Thoracic aorta (tissue), 2 donors: ENCODE measurements around the gene NUDT6. TPM values are rescaled to one million over a fixed set of nuclear protein-coding genes. Genes with fewer than 3 reads are reported as not detected.

Experiments used
- ATAC-seq: fragments of 150-250 bp; one replicate; pipeline ENCODE4 v1.8.0; 2017; ENCODE audit warnings: low read depth; ENCODE audit not compliant: insufficient number of reproducible peaks, low FRiP score
- DNase-seq: peaks from one replicate; pipeline ENCODE4 v3.0.0-alpha.2; 2020; ENCODE audit warnings: low spot score
- H3K27ac ChIP-seq, 2 donors: fragments of 200-600 bp; sonication (generic); 1 replicate in 1 of 2; 2 replicates in 1 of 2; pipeline ENCODE4 v1.5.1; 2016; ENCODE audit warnings: mild to moderate bottlenecking in 2 of 2, moderate library complexity in 2 of 2
- H3K27me3 ChIP-seq: fragments of 200-600 bp; sonication (generic); replicated peaks from 2 replicates; pipeline ENCODE4 v1.6.0; 2016; ENCODE audit warnings: mild to moderate bottlenecking; ENCODE audit not compliant: insufficient read depth
- H3K36me3 ChIP-seq: fragments of 200-600 bp; sonication (generic); one replicate; pipeline ENCODE4 v1.5.1; 2016
- H3K4me1 ChIP-seq, 2 donors: fragments of 200-600 bp; sonication (generic); 1 replicate in 1 of 2; 2 replicates in 1 of 2; pipeline versions ENCODE4 v1.5.1 to v1.6.0; 2016; ENCODE audit warnings: low read depth in 2 of 2, mild to moderate bottlenecking in 1 of 2; ENCODE audit not compliant: control insufficient read depth in 1 of 2
- H3K4me3 ChIP-seq: fragments of 200-600 bp; sonication (generic); 2 replicates; pipeline ENCODE4 v1.5.1; 2016; ENCODE audit warnings: mild to moderate bottlenecking
- H3K9me3 ChIP-seq: fragments of 200-600 bp; sonication (generic); 2 replicates; pipeline ENCODE4 v1.5.1; 2016
- total RNA-seq, 2 donors: library from RNA; depleted of rRNA; stranded (reverse); fragments of >200 nt; gene quantifications; one replicate each; pipeline versions ENCODE4 v1.1.0 to v1.2.3, GENCODE V29; 2016
- TF ChIP-seq, protein P1 (sequence below): fragments of 200-600 bp; sonication (generic); IDR thresholded peaks from one replicate; pipeline ENCODE4 v1.5.1; 2019; ENCODE audit warnings: antibody characterized with exemption

The NUDT6 gene
- total RNA-seq, 2 donors from 2014 or later = 2.0 to 5.7 TPM

DNA sequence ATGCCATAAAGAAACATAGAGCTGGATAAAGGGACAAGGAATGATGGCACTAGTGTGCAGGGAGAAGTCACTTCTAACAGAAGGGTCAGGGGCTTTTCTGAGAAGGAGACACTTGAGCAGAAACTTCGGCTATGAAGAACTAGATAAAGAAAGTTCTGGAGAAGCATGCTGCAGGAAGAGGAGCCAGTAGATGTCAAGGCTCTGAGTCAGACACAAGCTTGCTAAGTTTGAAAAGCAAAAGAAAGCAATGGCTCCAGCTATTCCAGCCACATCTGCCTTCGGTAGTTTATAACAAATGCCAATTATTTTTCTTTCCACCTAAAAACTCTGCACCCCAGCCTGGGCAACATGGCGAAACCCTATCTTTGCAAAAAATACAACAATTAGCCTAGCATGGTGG lies 7.5 kb downstream of the NUDT6 start:
- no peaks in the 10 kb centered on the region for H3K9me3 ChIP-seq
- TF ChIP-seq, protein P1, sequence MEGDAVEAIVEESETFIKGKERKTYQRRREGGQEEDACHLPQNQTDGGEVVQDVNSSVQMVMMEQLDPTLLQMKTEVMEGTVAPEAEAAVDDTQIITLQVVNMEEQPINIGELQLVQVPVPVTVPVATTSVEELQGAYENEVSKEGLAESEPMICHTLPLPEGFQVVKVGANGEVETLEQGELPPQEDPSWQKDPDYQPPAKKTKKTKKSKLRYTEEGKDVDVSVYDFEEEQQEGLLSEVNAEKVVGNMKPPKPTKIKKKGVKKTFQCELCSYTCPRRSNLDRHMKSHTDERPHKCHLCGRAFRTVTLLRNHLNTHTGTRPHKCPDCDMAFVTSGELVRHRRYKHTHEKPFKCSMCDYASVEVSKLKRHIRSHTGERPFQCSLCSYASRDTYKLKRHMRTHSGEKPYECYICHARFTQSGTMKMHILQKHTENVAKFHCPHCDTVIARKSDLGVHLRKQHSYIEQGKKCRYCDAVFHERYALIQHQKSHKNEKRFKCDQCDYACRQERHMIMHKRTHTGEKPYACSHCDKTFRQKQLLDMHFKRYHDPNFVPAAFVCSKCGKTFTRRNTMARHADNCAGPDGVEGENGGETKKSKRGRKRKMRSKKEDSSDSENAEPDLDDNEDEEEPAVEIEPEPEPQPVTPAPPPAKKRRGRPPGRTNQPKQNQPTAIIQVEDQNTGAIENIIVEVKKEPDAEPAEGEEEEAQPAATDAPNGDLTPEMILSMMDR = no peak
- no peak overlapping the region for H3K4me3 ChIP-seq
- H3K36me3 ChIP-seq = no peaks in the 10 kb centered on the region
- DNase-seq = no peak
- no peak for ATAC-seq
- H3K27me3 ChIP-seq = no peaks in the 10 kb centered on the region
- H3K27ac ChIP-seq = no peak overlapping the region
- peaks cover 4 to 10% of the 10 kb centered on the region in 2 donors for H3K4me1 ChIP-seq

DNA sequence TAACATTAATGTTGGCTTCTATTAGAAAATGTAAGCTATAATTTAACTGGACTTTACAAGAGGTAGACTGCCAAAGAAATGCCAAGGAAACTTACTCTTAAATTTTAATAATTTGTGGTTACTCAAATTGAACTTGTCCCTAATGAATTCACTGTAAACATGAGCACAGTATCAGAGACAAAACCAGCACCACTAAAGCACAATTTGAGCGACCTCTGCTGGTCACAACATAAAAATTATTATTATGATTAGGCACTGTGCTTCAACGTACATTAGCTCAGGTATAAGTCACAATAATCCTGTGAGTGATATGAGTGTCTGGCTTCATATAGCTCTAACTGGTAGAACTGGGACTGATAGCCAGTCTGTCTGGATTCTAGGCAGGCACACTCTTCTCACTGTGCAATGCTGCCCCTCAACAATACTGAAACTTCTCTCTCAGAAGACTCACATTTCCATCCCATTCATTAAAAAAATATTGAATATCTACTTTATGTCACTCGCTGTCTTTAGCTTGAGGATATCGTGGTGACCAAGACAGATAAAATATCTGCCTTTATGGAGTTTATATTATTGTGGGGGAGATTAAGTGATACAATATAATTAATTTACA lies 8.0 kb downstream of the NUDT6 start:
- ATAC-seq (peak; percentile 69), DNase-seq (no peak)
- TF ChIP-seq, protein P1 = peak; percentile 35

DNA sequence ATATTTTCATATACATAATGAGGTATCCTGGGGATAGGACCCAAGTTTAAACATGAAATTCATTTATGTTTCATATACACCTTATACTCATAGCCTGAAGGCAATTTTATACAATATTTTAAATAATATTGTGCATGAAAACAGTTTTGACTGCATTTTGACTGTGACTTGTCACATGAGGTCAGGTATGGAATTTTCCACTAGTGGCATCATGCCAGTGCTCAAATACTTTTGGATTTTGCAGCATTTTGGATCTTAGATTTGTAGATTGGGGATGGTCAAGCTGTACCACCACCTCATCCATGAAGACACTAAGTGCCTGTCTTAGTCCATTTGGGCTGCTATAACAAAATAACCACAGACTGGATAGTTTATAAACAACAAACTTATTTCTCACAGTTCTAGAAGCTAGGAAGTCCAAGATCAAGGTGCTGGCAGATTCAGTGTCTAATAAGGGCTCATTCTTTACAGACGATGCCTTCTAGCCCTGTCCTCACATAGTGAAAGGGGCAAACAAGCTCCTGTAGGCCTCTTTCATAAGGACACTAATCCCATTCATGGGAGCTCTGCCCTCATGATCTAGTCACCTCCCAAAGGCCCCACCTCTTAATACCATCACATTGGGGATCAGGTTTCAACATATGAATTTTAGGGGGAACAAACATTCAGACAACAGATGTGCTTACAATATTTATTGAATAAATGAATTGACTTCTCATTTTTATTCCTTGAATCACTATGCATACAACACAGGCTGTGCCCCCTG lies 9.4 kb downstream of the NUDT6 start:
- no peak for DNase-seq
- no peaks in the 10 kb centered on the region for H3K36me3 ChIP-seq
- no peak for ATAC-seq
- H3K27me3 ChIP-seq = no peaks in the 10 kb centered on the region
- TF ChIP-seq, protein P1 = no peak
- no peaks in the 10 kb centered on the region for H3K9me3 ChIP-seq
- H3K27ac ChIP-seq = no peak overlapping the region
- no peak overlapping the region for H3K4me3 ChIP-seq
- H3K4me1 ChIP-seq = peaks cover 4 to 10% of the 10 kb centered on the region in 2 donors

More for the DNA sequence above, 8.0 kb downstream of the NUDT6 start:
- H3K27ac ChIP-seq = no peak overlapping the region
- peaks cover 4 to 10% of the 10 kb centered on the region in 2 donors for H3K4me1 ChIP-seq
- H3K9me3 ChIP-seq = no peaks in the 10 kb centered on the region
- no peaks in the 10 kb centered on the region for H3K27me3 ChIP-seq
- H3K4me3 ChIP-seq = no peak overlapping the region
- no peaks in the 10 kb centered on the region for H3K36me3 ChIP-seq

DNA sequence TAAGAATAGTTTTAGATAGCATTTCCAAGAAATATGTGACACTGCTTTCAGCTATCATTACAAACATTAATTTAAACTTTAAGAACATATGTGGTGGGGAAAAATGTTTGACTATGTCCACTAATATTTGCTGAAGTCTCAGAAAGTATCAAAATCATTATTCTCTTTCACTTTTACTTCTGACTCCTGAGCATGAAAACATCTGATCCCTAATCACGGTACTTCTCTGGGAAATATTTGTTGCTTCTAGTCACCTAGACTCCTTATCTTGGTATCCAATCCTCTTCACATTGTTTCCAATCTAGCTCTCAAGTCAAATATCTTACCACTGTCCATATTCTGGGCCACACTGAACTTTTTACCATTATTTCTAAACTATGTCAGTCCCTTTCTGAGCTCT lies 10.8 kb downstream of the NUDT6 start:
- Histone ChIP-seq H3K36me3 (no peaks in the 10 kb centered on the region), H3K4me1 (peaks cover 4 to 10% of the 10 kb centered on the region in 2 donors), H3K27ac (no peak overlapping the region), H3K27me3 (no peaks in the 10 kb centered on the region), H3K9me3 (no peaks in the 10 kb centered on the region), H3K4me3 (no peak overlapping the region)
- TF ChIP-seq, protein P1 = no peak
- no peak for ATAC-seq
- no peak for DNase-seq

DNA sequence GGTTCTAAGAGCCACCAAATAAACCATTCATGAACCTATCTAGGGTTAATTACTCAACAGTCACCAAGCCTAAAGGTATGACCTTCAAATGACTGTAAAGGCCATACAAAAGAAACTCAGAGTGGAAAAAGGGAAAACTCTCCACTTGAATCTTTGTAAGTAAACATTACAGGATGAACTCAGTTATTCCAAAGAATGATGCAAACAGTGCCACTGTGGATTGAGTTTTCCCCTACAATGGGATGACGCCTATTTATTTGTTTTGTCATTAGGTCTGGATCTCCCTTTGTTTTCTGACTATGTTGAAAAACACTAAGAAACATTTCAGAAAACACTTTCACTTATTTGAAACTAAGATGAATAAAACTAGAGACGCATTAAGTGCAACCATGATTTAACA lies 12.7 kb downstream of the NUDT6 start:
- Histone ChIP-seq H3K36me3 (no peaks in the 10 kb centered on the region), H3K9me3 (no peaks in the 10 kb centered on the region), H3K4me3 (no peak overlapping the region), H3K27ac (no peak overlapping the region), H3K4me1 (peaks cover 1 to 10% of the 10 kb centered on the region in 2 donors), H3K27me3 (no peaks in the 10 kb centered on the region)
- no peak for DNase-seq
- no peak for ATAC-seq
- TF ChIP-seq, protein P1 = no peak
